Neuronal stem cell (in vitro differentiated cells): ENCODE measurements around the gene ARL16.

ENCODE experiments used
- DNase-seq: peaks from one replicate; pipeline ENCODE4 v3.0.0-alpha.2; 2013; ENCODE audit warnings: low spot score
- H2AFZ ChIP-seq: one replicate; pipeline ENCODE4 v1.6.1; 2013; ENCODE audit warnings: mild to moderate bottlenecking, low read length, inconsistent platforms
- H2AK5ac ChIP-seq: 2 replicates; pipeline ENCODE4 v1.6.1; 2013; ENCODE audit warnings: low read depth, mild to moderate bottlenecking, inconsistent platforms, low read length, moderate library complexity, mixed read lengths
- H2BK120ac ChIP-seq: 2 replicates; pipeline ENCODE4 v1.6.1; 2013; ENCODE audit warnings: low read depth, mild to moderate bottlenecking, inconsistent platforms, low read length, moderate library complexity, mixed read lengths
- H2BK12ac ChIP-seq: one replicate; pipeline ENCODE4 v1.6.1; 2013; ENCODE audit warnings: low read length, inconsistent platforms
- H2BK15ac ChIP-seq: 2 replicates; pipeline ENCODE4 v1.6.1; 2013; ENCODE audit warnings: mild to moderate bottlenecking, low read length, inconsistent platforms, mixed read lengths
- H2BK5ac ChIP-seq: one replicate; pipeline ENCODE4 v1.6.1; 2013; ENCODE audit warnings: inconsistent platforms, mild to moderate bottlenecking, low read length, moderate library complexity
- H3K14ac ChIP-seq: one replicate; pipeline ENCODE4 v1.6.1; 2013; ENCODE audit warnings: low read length, inconsistent platforms
- H3K18ac ChIP-seq: 2 replicates; pipeline ENCODE4 v1.6.1; 2013; ENCODE audit warnings: low read length, inconsistent platforms
- H3K23ac ChIP-seq: 2 replicates; pipeline ENCODE4 v1.6.1; 2013; ENCODE audit warnings: low read depth, mild to moderate bottlenecking, mixed read lengths, low read length, inconsistent platforms; ENCODE audit not compliant: poor library complexity
- H3K27ac ChIP-seq: replicated peaks from 3 replicates; pipeline ENCODE4 v1.5.1; 2013; ENCODE audit warnings: low read length, inconsistent platforms
- H3K27me3 ChIP-seq, 3 experiments: 2 replicates each; pipeline ENCODE4 v1.6.1; 2013; ENCODE audit warnings: low read length in 3 of 3, mild to moderate bottlenecking in 2 of 3, inconsistent platforms in 1 of 3, low read depth in 1 of 3, mixed read lengths in 1 of 3, moderate library complexity in 1 of 3; ENCODE audit not compliant: control insufficient read depth in 3 of 3, insufficient read depth in 3 of 3
- H3K36me3 ChIP-seq, 2 donors: replicated peaks in 1 of 2; 2 replicates each; pipeline ENCODE4 v1.6.1; 2013; ENCODE audit warnings: low read length in 2 of 2; ENCODE audit not compliant: control insufficient read depth in 2 of 2, insufficient read depth in 2 of 2
- H3K4ac ChIP-seq: 2 replicates; pipeline ENCODE4 v1.6.1; 2013; ENCODE audit warnings: inconsistent platforms, mild to moderate bottlenecking, low read length, moderate library complexity
- H3K4me1 ChIP-seq, 2 donors: 1 replicate in 1 of 2; 2 replicates in 1 of 2; pipeline ENCODE4 v1.6.1; 2013; ENCODE audit warnings: low read length in 2 of 2, low read depth in 1 of 2; ENCODE audit not compliant: control insufficient read depth in 2 of 2, insufficient read depth in 1 of 2
- H3K4me2 ChIP-seq: one replicate; pipeline ENCODE4 v1.6.1; 2013; ENCODE audit warnings: mild to moderate bottlenecking, low read length, inconsistent platforms; ENCODE audit not compliant: insufficient read depth, poor library complexity, severe bottlenecking
- H3K4me3 ChIP-seq, 2 donors: 2 replicates each; pipeline ENCODE4 v1.5.1; 2013; ENCODE audit warnings: low read length in 2 of 2, mild to moderate bottlenecking in 2 of 2, inconsistent platforms in 1 of 2, moderate library complexity in 1 of 2
- H3K79me1 ChIP-seq: one replicate; pipeline ENCODE4 v1.6.1; 2013; ENCODE audit warnings: low read depth, mild to moderate bottlenecking, inconsistent platforms, low read length, moderate library complexity
- H3K9ac ChIP-seq: one replicate; pipeline ENCODE4 v1.6.1; 2013; ENCODE audit warnings: mild to moderate bottlenecking, low read depth, low read length, inconsistent platforms; ENCODE audit not compliant: poor library complexity
- H3K9me3 ChIP-seq, 2 donors: replicated peaks in 1 of 2; 2 replicates each; pipeline versions ENCODE3 to v1.6.1; 2013; ENCODE audit warnings: low read length in 2 of 2, mild to moderate bottlenecking in 2 of 2, inconsistent platforms in 1 of 2, low read depth in 1 of 2, mixed read lengths in 1 of 2, moderate library complexity in 1 of 2; ENCODE audit not compliant: control insufficient read depth in 2 of 2, insufficient read depth in 1 of 2
- H4K8ac ChIP-seq: one replicate; pipeline ENCODE4 v1.6.1; 2013; ENCODE audit warnings: low read depth, mild to moderate bottlenecking, inconsistent platforms, low read length, moderate library complexity
- H4K91ac ChIP-seq: one replicate; pipeline ENCODE4 v1.6.1; 2013; ENCODE audit warnings: low read length, low read depth, mild to moderate bottlenecking, inconsistent platforms; ENCODE audit not compliant: poor library complexity
- WGBS, 2 donors: extraction: QIAGEN DNeasy Blood & Tissue Kit; methylation state at CpG; one replicate each; pipeline ENCODE4 v1.1.7; 2013; ENCODE audit warnings: missing lambda C conversion rate in 2 of 2, mixed read lengths in 1 of 2; ENCODE audit not compliant: insufficient read length in 2 of 2, insufficient replicate concordance in 1 of 2; ENCODE audit errors: extremely low coverage in 2 of 2; 5-methylcytosine and 5-hydroxymethylcytosine counted together

ARL16 gene

DNA sequence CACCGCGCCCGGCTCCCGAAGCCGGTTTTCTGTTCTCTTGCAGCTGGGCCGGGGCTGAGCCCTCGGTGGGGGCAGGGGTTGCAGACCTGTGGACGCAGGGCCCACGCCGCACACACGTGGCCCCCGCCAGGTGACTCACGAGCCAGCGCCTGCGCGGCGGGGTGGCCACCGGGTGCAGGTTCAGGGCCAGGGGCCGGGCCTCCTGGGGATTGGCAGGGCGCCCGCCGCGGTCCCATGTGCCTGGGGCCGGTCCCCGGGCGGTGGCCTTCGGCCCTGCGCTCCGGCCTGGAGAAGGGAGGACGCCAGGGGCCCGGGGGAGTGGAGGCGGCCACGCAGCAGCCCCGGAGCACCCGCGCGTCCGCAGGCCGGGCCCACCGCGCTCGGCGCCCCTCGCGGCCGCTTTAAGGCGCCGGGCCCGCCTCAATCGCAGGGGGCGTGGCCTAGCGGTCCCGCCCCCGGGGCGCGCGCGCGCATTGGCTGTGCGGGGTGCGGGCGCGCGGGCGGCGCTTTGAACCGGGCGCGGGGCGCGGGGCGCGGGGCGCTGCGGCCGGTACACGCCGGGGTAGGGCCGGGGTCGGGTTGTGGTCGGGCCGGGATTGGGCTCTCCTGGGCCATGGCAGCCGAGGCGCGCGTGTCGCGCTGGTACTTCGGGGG is 28.3 kb upstream of the ARL16 start, which contains the start of gene SLC25A10:
SLC25A10 (plus strand) TSS at position 471 of the 654 bp plus-strand sequence; CDS start at position 614, 143 bp downstream.
- peak within 1 kb of the TSS; percentile 67 for H2BK15ac ChIP-seq
- peaks cover 28% of the 10 kb centered on the region for H3K79me1 ChIP-seq
- H3K27ac ChIP-seq: no peak within 1 kb of the TSS

DNA sequence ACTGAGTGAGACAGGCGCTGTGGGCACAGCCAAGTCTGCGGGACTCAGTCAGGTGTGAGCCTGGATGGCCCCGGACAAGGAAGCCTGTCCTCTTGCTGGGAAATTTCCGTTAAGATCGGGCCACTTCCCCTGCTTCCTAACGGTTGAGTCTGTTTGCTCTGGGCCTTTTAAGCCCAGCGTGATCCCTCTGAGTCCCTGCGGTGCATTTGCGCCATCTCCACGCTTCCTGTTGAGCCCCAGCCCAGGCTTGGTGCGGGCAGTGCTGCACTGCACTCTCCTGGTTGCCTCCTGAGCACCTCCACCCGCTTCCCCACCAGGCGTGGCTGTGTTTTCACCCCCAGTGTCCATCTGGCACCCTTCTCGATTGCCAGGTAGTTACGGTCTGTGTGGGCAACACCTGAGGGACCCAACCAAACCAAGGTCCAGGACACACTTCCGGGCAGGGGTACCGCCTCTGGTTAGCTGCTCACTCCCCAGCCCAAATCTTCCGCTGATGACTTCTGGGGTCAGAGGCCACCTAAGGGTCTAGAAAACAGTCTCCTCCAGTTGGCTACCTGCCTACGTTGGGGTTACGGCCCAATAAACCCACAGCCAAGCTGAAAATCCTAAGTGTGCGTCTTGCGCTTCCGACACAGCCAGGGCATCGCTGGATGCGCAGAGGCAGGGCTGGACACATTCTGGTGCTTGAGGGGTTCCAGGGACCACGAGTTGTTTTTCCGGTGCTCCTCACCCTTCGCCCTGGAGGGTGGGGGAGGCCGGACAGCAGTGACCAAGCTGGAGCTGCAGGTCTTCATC is 27.1 kb upstream of the ARL16 start:
- Histone ChIP-seq H3K27ac (no peak overlapping the region), H2BK5ac (no peak overlapping the region), H2AK5ac (peak overlapping the region; percentile 18), H3K4ac (no peak overlapping the region), H3K79me1 (peaks cover 24% of the 10 kb centered on the region), H2BK15ac (no peak overlapping the region), H2BK12ac (no peak overlapping the region), H3K23ac (no peak overlapping the region), H3K4me1 (peaks cover 21 to 26% of the 10 kb centered on the region in 2 donors), H3K18ac (peak overlapping the region; percentile 29), H3K4me3 (peak overlapping the region in 1 of 2 donors; percentile 81), H4K91ac (no peak overlapping the region), H3K14ac (no peak overlapping the region), H3K27me3 (peaks cover 0 to 14% (median 0%) of the 10 kb centered on the region in 3 experiments), H3K4me2 (peak overlapping the region; percentile 18), H3K9ac (peak overlapping the region; percentile 70), H3K9me3 (no peaks in the 10 kb centered on the region), H4K8ac (no peak overlapping the region), H3K36me3 (peaks cover 21 to 43% of the 10 kb centered on the region in 2 donors), H2BK120ac (no peak overlapping the region), H2AFZ (no peak overlapping the region)
- no peak for DNase-seq
- no CpG with 5 or more reads among the region's 29 CpGs for WGBS, 2 donors

More for the DNA sequence above, 28.3 kb upstream of the ARL16 start, which contains the start of gene SLC25A10:
- Histone ChIP-seq H3K4me2 (peak within 1 kb of the TSS; percentile 98), H2BK12ac (peak within 1 kb of the TSS; percentile 41), H3K9me3 (no peaks in the 10 kb centered on the region), H3K9ac (peak within 1 kb of the TSS; percentile 88), H3K27me3 (peaks cover 0 to 14% (median 0%) of the 10 kb centered on the region in 3 experiments), H3K4ac (no peak within 1 kb of the TSS), H2BK120ac (no peak within 1 kb of the TSS), H2AK5ac (peak within 1 kb of the TSS; percentile 86), H3K14ac (peak within 1 kb of the TSS; percentile 82), H3K36me3 (peaks cover 17 to 34% of the 10 kb centered on the region in 2 donors), H3K23ac (peak within 1 kb of the TSS; percentile 91), H3K4me3 (peak within 1 kb of the TSS; percentile 81 to 96), H4K91ac (no peak within 1 kb of the TSS), H2AFZ (peak within 1 kb of the TSS; percentile 98), H4K8ac (no peak within 1 kb of the TSS), H3K4me1 (peaks cover 21 to 26% of the 10 kb centered on the region in 2 donors), H2BK5ac (no peak within 1 kb of the TSS), H3K18ac (peak within 1 kb of the TSS; percentile 94)
- peak; percentile 78 for DNase-seq
- WGBS, 2 donors: no CpG with 5 or more reads among the region's 89 CpGs

DNA sequence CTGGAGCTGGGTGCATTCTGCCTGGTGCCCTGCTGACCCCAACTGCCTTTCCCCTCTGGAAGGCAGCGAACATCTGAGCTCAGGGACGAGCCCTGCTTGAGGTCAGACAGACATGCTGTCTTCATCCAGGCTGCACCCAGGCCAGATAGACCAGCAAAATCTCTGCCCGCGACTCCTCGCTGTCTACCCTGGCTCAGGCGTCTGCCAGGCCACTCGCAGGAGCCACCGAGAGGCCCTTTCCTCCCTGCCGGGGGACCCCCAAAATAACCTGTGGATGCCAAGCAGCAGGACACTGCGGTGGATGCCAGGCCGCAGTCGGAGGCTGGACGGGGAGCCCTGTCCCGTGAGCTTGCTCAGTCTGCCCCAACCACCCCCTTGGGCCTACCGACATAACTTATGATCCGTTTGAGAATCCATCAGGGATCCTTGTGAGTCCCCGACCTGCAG is 25.2 kb upstream of the ARL16 start:
- Histone ChIP-seq H3K4ac (no peak overlapping the region), H3K27me3 (peaks cover 0 to 14% (median 0%) of the 10 kb centered on the region in 3 experiments), H2BK15ac (no peak overlapping the region), H2BK12ac (no peak overlapping the region), H2BK120ac (no peak overlapping the region), H3K9me3 (no peaks in the 10 kb centered on the region), H3K4me1 (peaks cover 23 to 29% of the 10 kb centered on the region in 2 donors), H4K91ac (no peak overlapping the region), H2AK5ac (no peak overlapping the region), H3K9ac (no peak overlapping the region), H2AFZ (no peak overlapping the region), H3K23ac (no peak overlapping the region), H3K14ac (no peak overlapping the region), H3K18ac (no peak overlapping the region), H3K79me1 (peaks cover 23% of the 10 kb centered on the region), H2BK5ac (no peak overlapping the region), H4K8ac (no peak overlapping the region), H3K4me3 (no peak overlapping the region), H3K27ac (no peak overlapping the region), H3K4me2 (no peak overlapping the region), H3K36me3 (peaks cover 30 to 47% of the 10 kb centered on the region in 2 donors)
- WGBS, 2 donors: no CpG with 5 or more reads among the region's 17 CpGs
- no peak for DNase-seq
